ENCODE data around the gene LMNB1.

LMNB1 gene

GRCh38 chr5:126755593-126755992, 21.3 kb upstream of the LMNB1 start:
- no peak overlapping the region for H3K27ac ChIP-seq (ENCODE audit: low read depth, low read length, poor library complexity, severe bottlenecking)
- H2AFZ ChIP-seq (ENCODE audit: low read length): no peak overlapping the region; the same call in 1 of the 2 replicates
- peaks cover 27% of the 10 kb centered on the region for H3K4me1 ChIP-seq (ENCODE audit: insufficient read depth, low read length, severe bottlenecking)
- H3F3A ChIP-seq (ENCODE audit: insufficient read depth, low read length): 0 out of 2 replicates have a peak, but pooled peaks cover 3% of the 10 kb centered on the region
- no peak overlapping the region for H3K9ac ChIP-seq (ENCODE audit: low read length)
- no peaks in the 10 kb centered on the region for H3K9me3 ChIP-seq (ENCODE audit: low read length)
- no peaks in the 10 kb centered on the region for H3K36me3 ChIP-seq (ENCODE audit: insufficient read depth, low read length)
- TF ChIP-seq CTCF (IDR thresholded peaks at IDR 0.05; ENCODE audit: low read length) (no peak), EZH2 (IDR thresholded peaks at IDR 0.05; ENCODE audit: borderline replicate concordance, low read length) (no peak)
- H3K9me2 ChIP-seq (ENCODE audit: low read depth, low read length): no peaks in the 10 kb centered on the region
- H4K20me1 ChIP-seq (ENCODE audit: insufficient read depth, low read length): no peaks in the 10 kb centered on the region
- no peak overlapping the region for H3K4me3 ChIP-seq (ENCODE audit: low read depth, low read length, poor library complexity, severe bottlenecking)
- H3K27me3 ChIP-seq (ENCODE audit: insufficient read depth, low read length): no peaks in the 10 kb centered on the region
- no peak overlapping the region for H3K4me2 ChIP-seq (ENCODE audit: low read length)
- no peaks in the 10 kb centered on the region for H3K79me2 ChIP-seq (ENCODE audit: insufficient read depth, low read length)

GRCh38 chr5:126757713-126758357, 19.1 kb upstream of the LMNB1 start:
- H3K4me2 ChIP-seq (ENCODE audit: low read length): peak overlapping the region; percentile 60
- H3K9me3 ChIP-seq (ENCODE audit: low read length): no peaks in the 10 kb centered on the region
- H3K27ac ChIP-seq (ENCODE audit: low read depth, low read length, poor library complexity, severe bottlenecking): peak overlapping the region; percentile 77
- H4K20me1 ChIP-seq (ENCODE audit: insufficient read depth, low read length): no peaks in the 10 kb centered on the region
- no peaks in the 10 kb centered on the region for H3K36me3 ChIP-seq (ENCODE audit: insufficient read depth, low read length)
- H3K9me2 ChIP-seq (ENCODE audit: low read depth, low read length): no peaks in the 10 kb centered on the region
- TF ChIP-seq EZH2 (IDR thresholded peaks at IDR 0.05; ENCODE audit: borderline replicate concordance, low read length): no peak
- no peak for TF ChIP-seq CTCF (IDR thresholded peaks at IDR 0.05; ENCODE audit: low read length)
- peaks cover 38% of the 10 kb centered on the region for H3K4me1 ChIP-seq (ENCODE audit: insufficient read depth, low read length, severe bottlenecking)
- peak overlapping the region; percentile 53 for H2AFZ ChIP-seq (ENCODE audit: low read length)
- no peaks in the 10 kb centered on the region for H3K27me3 ChIP-seq (ENCODE audit: insufficient read depth, low read length)
- H3F3A ChIP-seq (ENCODE audit: insufficient read depth, low read length): 0 out of 2 replicates have a peak, but pooled peaks cover 7% of the 10 kb centered on the region
- peak overlapping the region; percentile 33 for H3K4me3 ChIP-seq (ENCODE audit: low read depth, low read length, poor library complexity, severe bottlenecking)
- no peaks in the 10 kb centered on the region for H3K79me2 ChIP-seq (ENCODE audit: insufficient read depth, low read length)
- peak overlapping the region; percentile 59 for H3K9ac ChIP-seq (ENCODE audit: low read length)

GRCh38 chr5:126763371-126763770, 13.6 kb upstream of the LMNB1 start:
- no peaks in the 10 kb centered on the region for H4K20me1 ChIP-seq (ENCODE audit: insufficient read depth, low read length)
- 0 out of 2 replicates have a peak, but pooled peaks cover 4% of the 10 kb centered on the region for H3F3A ChIP-seq (ENCODE audit: insufficient read depth, low read length)
- H3K9ac ChIP-seq (ENCODE audit: low read length): no peak overlapping the region
- H3K36me3 ChIP-seq (ENCODE audit: insufficient read depth, low read length): no peaks in the 10 kb centered on the region
- H3K79me2 ChIP-seq (ENCODE audit: insufficient read depth, low read length): no peaks in the 10 kb centered on the region
- H3K9me2 ChIP-seq (ENCODE audit: low read depth, low read length): no peaks in the 10 kb centered on the region
- no peak overlapping the region for H3K4me3 ChIP-seq (ENCODE audit: low read depth, low read length, poor library complexity, severe bottlenecking)
- H3K27me3 ChIP-seq (ENCODE audit: insufficient read depth, low read length): no peaks in the 10 kb centered on the region
- peaks cover 24% of the 10 kb centered on the region for H3K4me1 ChIP-seq (ENCODE audit: insufficient read depth, low read length, severe bottlenecking)
- no peak overlapping the region for H3K27ac ChIP-seq (ENCODE audit: low read depth, low read length, poor library complexity, severe bottlenecking)
- no peak overlapping the region for H3K4me2 ChIP-seq (ENCODE audit: low read length)
- no peak overlapping the region for H2AFZ ChIP-seq (ENCODE audit: low read length)
- TF ChIP-seq EZH2 (IDR thresholded peaks at IDR 0.05; ENCODE audit: borderline replicate concordance, low read length) (no peak), CTCF (IDR thresholded peaks at IDR 0.05; ENCODE audit: low read length) (no peak)
- H3K9me3 ChIP-seq (ENCODE audit: low read length): no peaks in the 10 kb centered on the region

All from OCI-LY1 (cell line).